Activated CD8-positive, alpha-beta T cell treated with anti-CD3 and anti-CD28 coated beads, Interleukin-2, amount 10 ng/mL, durations not matched to agents 7 days and 5 days (primary cell): ENCODE data around the gene CBARP. TPM values are rescaled to one million over a fixed set of nuclear protein-coding genes. Genes with fewer than 3 reads are reported as not detected.

Source experiments
- ATAC-seq: fragments of 150-1000 bp; cut with Tn5 transposase; one replicate; pipeline ENCODE4 v1.10.0; 2021; ENCODE audit warnings: moderate library complexity
- CTCF ChIA-PET: fragments of 350-600 bp; sonication (Branson Sonifier 250); formaldehyde crosslinking; loops from one replicate; lab custom pipeline; 2021; ENCODE audit warnings: antibody characterized with exemption; lab: Charles Lee
- POLR2A ChIA-PET: fragments of 350-600 bp; sonication (Branson Sonifier 250); formaldehyde crosslinking; loops from one replicate; lab custom pipeline; 2021; ENCODE audit warnings: antibody characterized with exemption; lab: Charles Lee
- DNase-seq: peaks from one replicate; pipeline ENCODE4 v3.0.0-alpha.2; 2020
- H3K27ac Mint-ChIP-seq: one replicate; pipeline ENCODE4 v1.8.0; 2021; ENCODE audit warnings: mild to moderate bottlenecking, mixed read lengths
- H3K27me3 Mint-ChIP-seq: one replicate; pipeline ENCODE4 v1.8.0; 2021; ENCODE audit warnings: low read depth, mixed read lengths
- H3K36me3 Mint-ChIP-seq: one replicate; pipeline ENCODE4 v1.8.0; 2021; ENCODE audit warnings: low read depth, mixed read lengths
- H3K4me1 Mint-ChIP-seq: one replicate; pipeline ENCODE4 v1.8.0; 2021; ENCODE audit warnings: low read depth, mixed read lengths
- H3K4me3 Mint-ChIP-seq: one replicate; pipeline ENCODE4 v1.8.0; 2021; ENCODE audit warnings: mild to moderate bottlenecking, mixed read lengths
- H3K9me3 Mint-ChIP-seq: one replicate; pipeline ENCODE4 v1.8.0; 2022; ENCODE audit warnings: mixed read lengths; ENCODE audit not compliant: insufficient read depth
- total RNA-seq, 2 experiments: library from RNA; stranded (reverse); gene quantifications; one replicate each; pipeline ENCODE4 v1.2.3, GENCODE V29; 2021

The CBARP gene
- total RNA-seq, 2 experiments from 2014 or later = 0.10 TPM; not detected in 1

DNA sequence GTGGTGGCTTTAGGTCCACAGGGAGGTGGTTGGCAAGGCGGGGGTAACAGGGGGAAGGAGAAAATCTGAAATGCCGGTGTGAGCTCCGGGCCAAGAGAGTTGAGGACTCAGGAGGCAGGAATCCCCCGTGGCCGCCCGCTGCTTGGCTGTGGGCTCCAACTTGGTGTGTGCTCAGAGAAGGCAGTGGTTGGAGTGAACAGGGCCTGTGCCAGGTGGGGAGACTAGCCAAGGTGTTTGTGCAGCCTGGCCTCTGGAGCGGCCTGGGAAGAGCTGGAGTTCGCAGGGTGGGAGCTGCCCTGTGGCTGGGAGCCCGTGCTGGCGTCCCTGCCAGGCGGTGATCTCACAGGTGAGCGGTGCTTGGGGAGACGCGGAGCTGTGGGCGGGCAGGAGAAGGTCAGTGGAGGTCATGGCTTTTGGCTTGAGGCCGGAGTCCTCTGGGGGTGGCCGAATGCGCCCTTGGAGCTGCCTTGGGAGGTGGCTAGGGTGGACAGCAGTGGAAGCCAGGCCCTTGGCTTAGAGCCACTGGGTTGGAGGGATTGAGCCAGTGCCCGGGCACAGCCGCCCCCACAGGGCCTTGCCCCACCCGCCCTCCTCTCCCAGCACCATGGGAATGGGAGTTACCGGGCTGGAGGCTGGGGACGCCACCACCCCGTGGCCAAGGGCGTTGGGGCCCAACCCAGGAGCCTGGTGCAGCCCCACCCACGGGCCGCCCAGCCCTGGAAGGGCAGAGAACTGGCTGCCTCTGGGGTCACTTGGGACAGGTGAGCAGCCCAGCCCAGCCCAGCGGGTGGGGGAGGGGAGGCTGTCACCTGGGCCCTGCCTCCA, 24.2 kb upstream of the CBARP start:
- DNase-seq (peak; percentile 55), ATAC-seq (no peak)
- no peaks in the 10 kb centered on the region for H3K27me3 Mint-ChIP-seq
- peak overlapping the region; percentile 97 for H3K4me3 Mint-ChIP-seq
- H3K27ac Mint-ChIP-seq = peak overlapping the region; percentile 97
- peaks cover 69% of the 10 kb centered on the region for H3K4me1 Mint-ChIP-seq
- POLR2A ChIA-PET = interaction anchor here (1.1 to 2.4 kb wide), 5 partner anchors 9 to 18 kb away, joined by 3 to 9 read pairs (median 6); partner anchors contain the start of gene FAM174C
- CTCF ChIA-PET = interaction anchor here (0.8 to 4.5 kb wide), 5 partner anchors 9 to 59 kb away, joined by 3 to 53 read pairs (median 3); partner anchors contain the start of gene ATP5F1D
- H3K9me3 Mint-ChIP-seq = no peaks in the 10 kb centered on the region
- peaks cover 40% of the 10 kb centered on the region for H3K36me3 Mint-ChIP-seq

DNA sequence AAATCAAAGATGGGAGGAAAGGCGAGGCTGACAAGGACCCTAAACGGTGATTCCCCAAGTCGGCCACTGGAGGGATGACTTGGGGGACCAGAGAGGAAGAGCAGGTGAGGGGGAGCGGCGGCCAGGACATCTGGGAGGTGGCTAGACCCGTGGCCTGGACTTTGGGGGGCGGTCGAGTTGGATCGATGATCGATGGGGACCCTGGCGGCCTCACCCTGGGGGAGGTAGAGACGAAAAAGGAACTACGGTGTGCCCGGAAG, 23.7 kb upstream of the CBARP start:
- peaks cover 72% of the 10 kb centered on the region for H3K4me1 Mint-ChIP-seq
- POLR2A ChIA-PET = interaction anchor here (1.1 to 2.4 kb wide), 5 partner anchors 9 to 17 kb away, joined by 3 to 9 read pairs (median 6); partner anchors contain the start of gene FAM174C
- DNase-seq (peak; percentile 58), ATAC-seq (peak; percentile 2)
- peak overlapping the region; percentile 97 for H3K27ac Mint-ChIP-seq
- H3K36me3 Mint-ChIP-seq = peaks cover 43% of the 10 kb centered on the region
- H3K9me3 Mint-ChIP-seq = no peaks in the 10 kb centered on the region
- no peaks in the 10 kb centered on the region for H3K27me3 Mint-ChIP-seq
- CTCF ChIA-PET = interaction anchor here (0.8 to 4.5 kb wide), 5 partner anchors 8 to 58 kb away, joined by 3 to 53 read pairs (median 3); partner anchors contain the start of gene ATP5F1D
- peak overlapping the region; percentile 97 for H3K4me3 Mint-ChIP-seq

DNA sequence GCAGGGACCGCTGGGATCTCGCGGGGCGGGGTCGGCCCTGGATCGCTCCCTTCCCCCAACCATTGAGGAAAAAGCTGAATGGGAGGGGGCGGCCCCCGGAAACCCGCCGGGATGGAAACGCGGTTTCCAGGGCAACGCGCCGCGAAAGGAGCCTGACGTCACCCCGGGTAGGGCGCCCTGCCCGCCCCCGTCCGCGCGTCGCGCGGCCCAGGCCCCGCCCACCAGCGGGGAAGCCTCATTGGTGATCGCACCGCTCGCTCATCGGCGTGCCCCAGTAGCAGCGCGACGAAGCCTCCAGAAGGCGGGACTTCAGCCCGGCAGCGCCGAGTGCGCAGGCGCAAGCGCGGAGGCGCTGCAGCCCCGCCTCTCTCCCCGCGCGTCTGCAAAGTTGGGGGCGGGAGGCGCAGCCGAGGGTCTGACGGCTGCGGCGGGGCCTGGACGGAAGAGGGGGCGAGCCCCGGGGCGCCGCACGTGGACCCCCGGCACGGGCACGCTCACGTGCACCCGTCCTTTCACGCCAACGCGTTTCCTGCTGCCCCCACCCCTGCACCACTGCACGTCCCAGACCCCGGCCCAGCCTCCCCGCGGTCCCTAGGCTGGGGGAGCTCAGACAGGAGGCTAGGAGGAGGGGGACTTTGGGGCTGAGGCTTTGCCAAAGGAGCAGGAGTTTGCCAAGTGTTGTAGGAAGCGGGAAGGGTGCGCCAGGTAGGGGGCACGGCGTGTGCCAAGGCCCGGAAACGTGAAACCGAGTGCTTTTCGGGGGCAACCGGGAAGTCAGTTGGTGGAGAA, 23.1 kb upstream of the CBARP start:
- Mint-ChIP-seq H3K27ac (peak overlapping the region; percentile 97), H3K4me1 (peaks cover 72% of the 10 kb centered on the region), H3K4me3 (peak overlapping the region; percentile 97), H3K9me3 (no peaks in the 10 kb centered on the region), H3K36me3 (peaks cover 48% of the 10 kb centered on the region), H3K27me3 (no peaks in the 10 kb centered on the region)
- ATAC-seq = peak; percentile 78
- peak; percentile 98 for DNase-seq
- ChIA-PET POLR2A (interaction anchor here (1.0 to 6.9 kb wide), 8 partner anchors 8 to 148 kb away, joined by 3 to 73 read pairs (median 6); partner anchors contain the start of genes CIRBP and FAM174C), CTCF (interaction anchor here (1.1 to 4.5 kb wide), 4 partner anchors 8 to 20 kb away, joined by 3 to 53 read pairs (median 3); partner anchors contain the start of gene ATP5F1D)

DNA sequence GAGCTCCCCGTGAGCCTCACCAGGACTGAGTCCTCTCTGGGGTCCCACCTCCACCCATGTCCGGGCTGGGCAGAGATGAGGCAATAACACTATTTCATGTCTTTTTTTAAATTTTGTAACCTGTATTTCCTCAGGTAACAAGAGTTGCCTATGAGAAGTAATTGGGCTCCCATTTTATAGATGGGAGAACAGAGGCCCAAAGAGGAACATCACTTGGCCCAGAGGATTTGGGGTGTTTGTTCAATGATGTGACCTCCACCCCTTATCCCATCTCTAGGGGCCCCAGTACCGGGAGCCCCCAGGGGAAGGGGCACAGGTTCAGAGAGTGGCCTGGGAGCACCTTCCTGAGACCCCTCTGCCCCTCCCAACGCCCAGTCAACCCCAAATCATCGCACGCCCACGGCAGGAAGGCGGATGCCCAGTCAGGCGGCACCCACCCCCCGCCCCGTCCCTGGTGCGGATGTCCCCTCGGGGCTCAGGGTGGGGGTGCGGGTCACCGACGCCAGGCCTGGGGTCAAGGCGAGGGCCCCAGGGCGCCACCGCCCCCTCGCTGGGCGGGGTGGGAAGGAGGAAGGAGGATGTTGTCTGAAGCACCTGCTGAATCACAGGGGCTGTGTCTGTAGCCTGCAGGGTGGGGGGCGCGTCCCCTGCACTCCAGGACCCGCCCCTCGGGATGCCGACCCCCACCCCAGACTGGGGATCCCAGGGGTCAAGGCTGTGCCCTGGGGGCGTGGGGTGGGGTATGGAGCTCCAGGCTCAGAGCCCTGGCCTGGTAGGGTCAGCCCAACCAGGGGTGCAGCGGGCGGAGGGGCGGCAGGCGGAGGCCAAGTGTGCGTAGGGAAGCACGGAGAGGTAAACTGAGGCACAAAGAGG, 22.3 kb upstream of the CBARP start:
- POLR2A ChIA-PET = interaction anchor here (0.8 to 6.9 kb wide), 8 partner anchors 7 to 148 kb away, joined by 3 to 73 read pairs (median 5); partner anchors contain the start of genes CIRBP and FAM174C
- CTCF ChIA-PET = interaction anchor here (0.8 to 2.0 kb wide), 2 partner anchors 8 to 16 kb away, joined by 3 to 14 read pairs; no protein-coding TSS in a partner anchor
- peak; percentile 69 for DNase-seq
- Mint-ChIP-seq H3K4me1 (peaks cover 68% of the 10 kb centered on the region), H3K27ac (peak overlapping the region; percentile 92), H3K36me3 (peaks cover 54% of the 10 kb centered on the region), H3K9me3 (no peaks in the 10 kb centered on the region), H3K27me3 (no peaks in the 10 kb centered on the region), H3K4me3 (peak overlapping the region; percentile 97)
- ATAC-seq = peak; percentile 13

DNA sequence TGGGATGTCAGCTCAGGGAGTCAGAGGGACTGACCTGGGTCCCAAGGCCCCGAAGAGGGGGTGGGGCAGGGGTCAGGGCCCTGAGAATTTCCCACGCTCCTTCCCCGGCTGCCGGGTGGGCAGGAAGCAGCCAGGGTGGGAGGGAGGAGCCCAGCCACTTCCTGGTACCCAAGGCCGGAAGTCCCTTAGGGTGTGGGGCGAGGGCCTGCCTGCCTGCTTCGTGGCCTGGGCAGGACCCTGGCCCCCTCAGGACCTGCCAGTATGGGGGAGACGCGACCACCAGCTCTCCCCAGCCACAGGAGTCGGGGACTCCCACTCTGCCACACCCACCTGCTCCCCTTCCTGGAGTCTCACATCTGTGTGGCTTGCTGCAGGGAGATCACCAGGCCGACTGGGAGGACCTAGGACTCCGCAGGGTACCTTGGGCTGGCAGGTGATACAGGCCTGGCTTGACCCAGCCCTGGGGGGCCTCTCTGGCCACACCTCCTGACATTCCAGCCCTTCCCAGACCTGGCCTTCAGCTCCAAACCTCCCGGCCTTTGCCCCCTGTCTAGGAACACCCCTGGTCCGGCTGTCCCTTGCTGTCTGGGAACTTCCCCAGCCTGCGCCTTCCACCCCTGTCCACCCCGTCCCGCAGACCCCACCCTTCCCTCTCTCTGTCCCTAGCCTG, 21.5 kb upstream of the CBARP start:
- ChIA-PET POLR2A (interaction anchor here (0.8 to 6.9 kb wide), 7 partner anchors 9 to 187 kb away, joined by 3 to 73 read pairs (median 3); partner anchors contain the start of genes CIRBP and FAM174C), CTCF (interaction anchor here (0.8 to 2.0 kb wide), 3 partner anchors 9 to 20 kb away, joined by 3 to 14 read pairs (median 3); no protein-coding TSS in a partner anchor)
- DNase-seq = peak; percentile 84
- peaks cover 68% of the 10 kb centered on the region for H3K4me1 Mint-ChIP-seq
- no peaks in the 10 kb centered on the region for H3K9me3 Mint-ChIP-seq
- peak; percentile 40 for ATAC-seq
- peak overlapping the region; percentile 97 for H3K4me3 Mint-ChIP-seq
- no peaks in the 10 kb centered on the region for H3K27me3 Mint-ChIP-seq
- peak overlapping the region; percentile 92 for H3K27ac Mint-ChIP-seq
- peaks cover 57% of the 10 kb centered on the region for H3K36me3 Mint-ChIP-seq

DNA sequence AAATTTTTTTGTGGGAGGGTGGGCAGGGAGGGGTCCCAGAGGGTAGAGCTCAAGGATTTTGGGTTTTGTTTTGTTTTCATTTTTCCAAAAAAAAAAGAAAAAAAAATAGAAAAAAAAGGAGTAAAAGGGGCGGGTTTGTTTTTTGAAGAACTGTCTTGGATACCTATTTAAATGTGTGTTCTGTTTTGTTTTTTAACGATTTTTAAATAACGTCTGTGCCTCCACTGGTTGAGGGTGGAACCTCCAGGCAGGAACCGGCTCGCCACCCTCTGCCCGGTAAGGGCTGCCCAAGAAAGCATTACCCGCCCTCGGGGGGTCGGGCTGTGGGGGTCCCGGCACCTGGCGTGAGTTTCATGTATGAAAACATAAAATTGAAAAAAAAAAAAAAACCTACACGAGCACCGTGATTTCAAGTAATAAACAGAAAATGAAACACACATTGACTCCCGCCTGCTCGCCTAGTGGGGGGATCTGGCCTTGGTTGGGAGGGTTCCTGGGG, 21.0 kb upstream of the CBARP start:
- Mint-ChIP-seq H3K36me3 (peaks cover 58% of the 10 kb centered on the region), H3K27ac (peak overlapping the region; percentile 92), H3K4me1 (peaks cover 65% of the 10 kb centered on the region), H3K27me3 (no peaks in the 10 kb centered on the region), H3K4me3 (peak overlapping the region; percentile 97), H3K9me3 (no peaks in the 10 kb centered on the region)
- POLR2A ChIA-PET = interaction anchor here (0.6 to 6.9 kb wide), 6 partner anchors 10 to 1772 kb away, joined by 3 to 73 read pairs (median 4); partner anchors contain the start of genes CIRBP and FAM174C
- no peak for ATAC-seq
- CTCF ChIA-PET = interaction anchor here (0.9 to 2.0 kb wide), 2 partner anchors 14 to 21 kb away, joined by 3 to 14 read pairs; no protein-coding TSS in a partner anchor
- DNase-seq = no peak

DNA sequence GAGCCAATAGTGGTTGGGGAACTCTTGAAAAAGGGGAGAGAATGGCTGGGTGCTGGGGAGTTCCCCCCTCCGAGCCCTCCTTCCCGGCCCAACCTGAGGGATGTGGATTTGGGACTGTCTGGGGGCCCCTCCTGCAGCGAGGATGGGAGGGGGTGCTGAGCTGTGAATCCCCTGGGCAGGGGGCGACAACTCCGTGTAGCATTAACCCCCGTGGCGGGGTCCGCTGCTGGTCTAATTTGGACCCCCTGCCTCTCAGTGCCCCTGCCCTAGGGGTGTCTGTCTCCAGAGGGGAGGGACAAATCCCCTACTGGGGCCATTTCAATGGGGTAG, 20.3 kb upstream of the CBARP start:
- peaks cover 66% of the 10 kb centered on the region for H3K4me1 Mint-ChIP-seq
- no peaks in the 10 kb centered on the region for H3K9me3 Mint-ChIP-seq
- ATAC-seq (no peak), DNase-seq (no peak)
- POLR2A ChIA-PET = interaction anchor here (0.6 to 6.9 kb wide), 5 partner anchors 11 to 1773 kb away, joined by 3 to 73 read pairs (median 5); partner anchors contain the start of genes CIRBP and FAM174C
- H3K4me3 Mint-ChIP-seq = peak overlapping the region; percentile 97
- H3K27me3 Mint-ChIP-seq = no peaks in the 10 kb centered on the region
- CTCF ChIA-PET = no interaction called here
- peaks cover 61% of the 10 kb centered on the region for H3K36me3 Mint-ChIP-seq
- peak overlapping the region; percentile 92 for H3K27ac Mint-ChIP-seq

DNA sequence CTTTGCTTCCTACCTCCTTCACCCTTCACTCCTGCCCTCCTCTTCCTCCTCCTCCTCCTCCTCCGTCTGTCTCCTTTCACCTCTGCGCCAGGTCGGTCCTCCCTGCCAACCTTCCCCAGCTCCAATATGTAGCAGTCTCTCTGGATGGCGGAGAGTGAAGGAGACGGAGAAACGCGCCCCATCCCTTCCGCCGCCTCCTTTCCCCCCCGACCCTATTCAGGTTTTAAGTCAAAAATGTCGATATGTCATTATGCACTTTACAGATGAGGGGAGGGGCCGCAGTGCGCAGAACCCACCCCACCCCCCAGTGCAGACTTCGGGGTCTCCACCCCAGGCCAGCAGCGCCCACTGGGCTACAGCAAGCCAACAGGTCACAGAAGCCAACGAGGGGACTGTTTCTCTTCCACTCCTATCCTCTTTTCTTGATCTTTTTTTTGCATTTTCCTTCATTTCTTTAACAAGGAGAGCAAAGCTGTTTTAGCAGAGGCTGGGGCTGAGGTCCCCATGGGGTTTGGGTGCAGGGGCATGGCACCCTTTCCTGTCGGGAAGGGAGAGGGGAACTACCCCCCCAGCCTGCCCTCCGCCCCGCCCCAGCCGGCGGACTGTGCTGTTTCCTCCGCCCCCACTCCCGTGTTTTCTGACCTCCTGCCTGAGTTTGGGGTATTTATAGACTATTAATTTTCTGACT, 19.8 kb upstream of the CBARP start:
- peak overlapping the region; percentile 97 for H3K4me3 Mint-ChIP-seq
- ChIA-PET CTCF (no interaction called here), POLR2A (interaction anchor here (0.6 to 6.9 kb wide), 2 partner anchors 11 to 88 kb away, joined by 3 to 73 read pairs; partner anchors contain the start of gene CIRBP)

DNA sequence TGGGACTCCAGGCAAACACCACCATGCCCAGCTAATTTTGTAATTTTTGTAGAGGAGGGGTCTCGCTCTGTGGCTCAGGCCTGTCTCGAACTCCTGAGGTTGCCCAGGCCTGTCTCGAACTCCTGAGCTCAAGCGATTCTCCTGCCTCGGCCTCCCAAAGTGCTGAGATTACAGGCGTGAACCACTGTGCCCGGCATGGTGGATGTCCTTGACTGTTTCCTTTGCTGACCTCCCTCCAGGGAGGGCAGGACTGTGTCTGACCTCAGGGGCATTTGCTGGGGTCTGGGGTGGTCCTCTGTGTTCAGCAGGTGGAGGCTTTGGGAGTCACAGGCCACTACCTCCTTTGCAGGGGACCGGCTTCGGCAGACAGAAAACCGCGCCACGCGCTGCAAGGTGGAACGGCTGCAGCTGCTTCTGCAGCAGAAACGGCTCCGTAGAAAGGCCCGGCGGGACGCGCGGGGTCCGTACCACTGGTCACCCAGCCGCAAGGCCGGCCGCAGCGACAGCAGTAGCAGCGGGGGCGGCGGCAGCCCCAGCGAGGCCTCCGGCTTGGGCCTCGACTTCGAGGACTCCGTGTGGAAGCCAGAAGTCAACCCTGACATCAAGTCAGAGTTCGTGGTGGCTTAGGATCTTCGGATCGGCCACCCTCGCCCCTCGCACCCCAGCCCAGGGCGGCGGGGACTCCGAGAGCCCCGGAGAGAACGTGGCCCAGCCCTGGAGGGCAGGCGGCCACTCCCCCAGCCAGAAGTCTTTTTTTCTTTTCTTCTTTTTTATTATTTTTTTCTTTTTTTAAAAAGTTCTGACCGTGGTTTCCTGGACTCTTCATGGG, 19.1 kb upstream of the CBARP start:
- no peak for ATAC-seq
- peak overlapping the region; percentile 92 for H3K27ac Mint-ChIP-seq
- no peaks in the 10 kb centered on the region for H3K9me3 Mint-ChIP-seq
- H3K4me3 Mint-ChIP-seq = peak overlapping the region; percentile 97
- no peaks in the 10 kb centered on the region for H3K27me3 Mint-ChIP-seq
- peaks cover 66% of the 10 kb centered on the region for H3K36me3 Mint-ChIP-seq
- ChIA-PET POLR2A (interaction anchor here (0.6 to 6.9 kb wide), 2 partner anchors 12 to 88 kb away, joined by 3 to 73 read pairs; partner anchors contain the start of gene CIRBP), CTCF (interaction anchor here (2.4 to 4.9 kb wide), 2 partner anchors 10 to 13 kb away, joined by 9 to 45 read pairs; no protein-coding TSS in a partner anchor)
- no peak for DNase-seq
- peaks cover 56% of the 10 kb centered on the region for H3K4me1 Mint-ChIP-seq

More for the DNA sequence above, 19.8 kb upstream of the CBARP start:
- Mint-ChIP-seq H3K27ac (peak overlapping the region; percentile 92), H3K36me3 (peaks cover 62% of the 10 kb centered on the region), H3K4me1 (peaks cover 61% of the 10 kb centered on the region), H3K27me3 (no peaks in the 10 kb centered on the region), H3K9me3 (no peaks in the 10 kb centered on the region)
- ATAC-seq (no peak), DNase-seq (no peak)
